T47D (cell line): ENCODE results near the gene ATP6V1B1.

ENCODE experiments used
- DNase-seq, 2 experiments: peaks; one replicate each; pipeline versions ENCODE4 v3.0.0 to v3.0.0-alpha.2; 2011 to 2012; ENCODE audit warnings: low read depth in 1 of 2, low spot score in 1 of 2
- JUND ChIP-seq: IDR thresholded peaks from 2 replicates; pipeline ENCODE4 v1.6.1; 2012; ENCODE audit warnings: low read depth
- in situ Hi-C: cut with HindIII; loops from 2 replicates; pipeline ENCODE4 v1.10.0; 2016; ENCODE audit warnings: low sequenced_read_pairs, low pct_unique_long_range_greater_than_20kb

Gene ATP6V1B1

GRCh38 chr2:70962211-70962884 is 26.6 kb downstream of the ATP6V1B1 start:
- no peak for TF ChIP-seq JUND
- in situ Hi-C loops: no loop called here

GRCh38 chr2:70962885-70963878 is 27.5 kb downstream of the ATP6V1B1 start:
- in situ Hi-C loops: no loop called here
- no peak for TF ChIP-seq JUND
- no peak for DNase-seq

More at GRCh38 chr2:70962211-70962884, 26.6 kb downstream of the ATP6V1B1 start:
- DNase-seq: no peak

- DNase-seq: no peak
- TF ChIP-seq JUND: no peak
- in situ Hi-C loops: no loop called here
Observed at GRCh38 chr2:70964133-70964532, 28.4 kb downstream of the ATP6V1B1 start.

GRCh38 chr2:70964596-70965386 is 29.1 kb downstream of the ATP6V1B1 start:
- in situ Hi-C loops: no loop called here

GRCh38 chr2:70965506-70965905 is 29.8 kb downstream of the ATP6V1B1 start:
- TF ChIP-seq JUND: no peak
- no peak for DNase-seq
- in situ Hi-C loops: no loop called here

More at GRCh38 chr2:70964596-70965386, 29.1 kb downstream of the ATP6V1B1 start:
- no peak for TF ChIP-seq JUND
- no peak for DNase-seq

- no peak for DNase-seq
- in situ Hi-C loops: no loop called here
- no peak for TF ChIP-seq JUND
Observed at GRCh38 chr2:70966681-70967080, 31.0 kb downstream of the ATP6V1B1 start.

GRCh38 chr2:70967189-70967588 is 31.5 kb downstream of the ATP6V1B1 start:
- in situ Hi-C loops: no loop called here
- DNase-seq: no peak
- TF ChIP-seq JUND: no peak

- no peak for TF ChIP-seq JUND
- in situ Hi-C loops: no loop called here
- DNase-seq: no peak
Observed at GRCh38 chr2:70974592-70974991, 38.9 kb downstream of the ATP6V1B1 start.

GRCh38 chr2:70975237-70975636 is 39.5 kb downstream of the ATP6V1B1 start:
- TF ChIP-seq JUND: no peak
- in situ Hi-C loops: no loop called here
- no peak for DNase-seq

- in situ Hi-C loops: no loop called here
- no peak for DNase-seq
- no peak for TF ChIP-seq JUND
Observed at GRCh38 chr2:70977605-70978205, 42.0 kb downstream of the ATP6V1B1 start.

- DNase-seq: no peak
- in situ Hi-C loops: no loop called here
- no peak for TF ChIP-seq JUND
Observed at GRCh38 chr2:70978341-70979179, 42.9 kb downstream of the ATP6V1B1 start, which contains the start of gene ANKRD53. ANKRD53 (plus strand) TSS chr2:70978630; CDS start chr2:70978646, 16 bp downstream.
